ENCODE data around the gene FLT1.

DNA sequence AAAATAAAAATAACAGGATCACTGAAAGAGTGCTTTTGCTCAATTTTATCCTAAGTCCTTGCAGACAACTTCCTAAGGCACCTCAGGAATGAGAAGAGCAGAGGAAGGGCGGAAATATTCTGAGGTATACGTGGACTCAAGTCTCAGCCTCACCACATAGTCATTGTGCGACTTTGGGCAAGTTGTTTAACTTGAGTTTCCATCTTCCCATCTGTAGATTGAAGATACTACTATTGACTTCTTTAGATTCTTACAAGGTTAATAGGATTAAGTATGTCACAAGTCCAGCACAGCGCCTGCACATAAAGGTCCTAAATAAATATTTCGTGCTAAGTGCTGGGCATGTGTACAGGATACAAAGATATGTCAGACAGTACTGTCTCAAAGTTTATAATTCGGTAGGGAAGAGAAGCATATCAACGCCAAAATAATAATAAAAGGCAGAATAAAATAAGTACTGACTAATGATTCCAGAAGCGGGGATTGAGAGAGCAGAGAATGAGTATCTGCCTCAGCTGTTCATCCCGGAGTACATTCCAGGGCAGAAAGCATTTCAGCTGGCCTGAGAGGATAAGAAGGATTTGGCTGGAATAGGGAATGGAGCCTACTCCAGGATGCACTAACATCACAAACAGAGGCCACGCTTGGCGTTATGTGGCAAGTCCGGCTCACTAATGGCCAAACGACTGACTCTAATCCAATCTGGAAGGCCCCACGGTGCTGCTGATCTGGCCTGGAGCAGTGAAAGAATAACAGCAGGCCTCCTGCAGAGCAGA is 139.7 kb downstream of the FLT1 start:
- TF ChIP-seq, protein P1, sequence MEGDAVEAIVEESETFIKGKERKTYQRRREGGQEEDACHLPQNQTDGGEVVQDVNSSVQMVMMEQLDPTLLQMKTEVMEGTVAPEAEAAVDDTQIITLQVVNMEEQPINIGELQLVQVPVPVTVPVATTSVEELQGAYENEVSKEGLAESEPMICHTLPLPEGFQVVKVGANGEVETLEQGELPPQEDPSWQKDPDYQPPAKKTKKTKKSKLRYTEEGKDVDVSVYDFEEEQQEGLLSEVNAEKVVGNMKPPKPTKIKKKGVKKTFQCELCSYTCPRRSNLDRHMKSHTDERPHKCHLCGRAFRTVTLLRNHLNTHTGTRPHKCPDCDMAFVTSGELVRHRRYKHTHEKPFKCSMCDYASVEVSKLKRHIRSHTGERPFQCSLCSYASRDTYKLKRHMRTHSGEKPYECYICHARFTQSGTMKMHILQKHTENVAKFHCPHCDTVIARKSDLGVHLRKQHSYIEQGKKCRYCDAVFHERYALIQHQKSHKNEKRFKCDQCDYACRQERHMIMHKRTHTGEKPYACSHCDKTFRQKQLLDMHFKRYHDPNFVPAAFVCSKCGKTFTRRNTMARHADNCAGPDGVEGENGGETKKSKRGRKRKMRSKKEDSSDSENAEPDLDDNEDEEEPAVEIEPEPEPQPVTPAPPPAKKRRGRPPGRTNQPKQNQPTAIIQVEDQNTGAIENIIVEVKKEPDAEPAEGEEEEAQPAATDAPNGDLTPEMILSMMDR (IDR thresholded peaks at IDR 0.05; ENCODE audit: borderline replicate concordance, extremely low read depth, low read length, poor library complexity, severe bottlenecking): no peak
- TF ChIP-seq EZH2 (IDR thresholded peaks at IDR 0.05; ENCODE audit: borderline replicate concordance, low read depth, low read length, severe bottlenecking): no peak

Data from DND-41 (cell line).